ENCODE results near the gene ARHGAP1. TPM values are rescaled to one million over a fixed set of nuclear protein-coding genes. Genes with fewer than 3 reads are reported as not detected.
A peak's percentile ranks its signal among the peaks of the same experiment; 100 is the strongest.

ARHGAP1 gene
- total and polyA plus RNA-seq, 10 donors: 13.3 to 137 (median 76.9) TPM

GRCh38 chr11:46669711-46670139 is 30.7 kb downstream of the ARHGAP1 start:
- intact Hi-C loops (cut with DNase I; ENCODE audit: low total_unique reads): no loop called here
- DNase-seq: no peak
- Histone ChIP-seq H3K9me3 (no peaks in the 10 kb centered on the region), H3K27me3 (replicated peaks in 1 of 7) (no peaks in the 10 kb centered on the region), H3K36me3 (peaks cover 0 to 97% (median 87%) of the 10 kb centered on the region in 6 donors), H3K4me1 (peaks cover 21 to 77% (median 48%) of the 10 kb centered on the region in 6 donors), H3K27ac (peak overlapping the region in 6 of 8 donors; percentile 66 to 90 (median 76)), H3K4me3 (no peak overlapping the region)
- TF ChIP-seq, protein P1, sequence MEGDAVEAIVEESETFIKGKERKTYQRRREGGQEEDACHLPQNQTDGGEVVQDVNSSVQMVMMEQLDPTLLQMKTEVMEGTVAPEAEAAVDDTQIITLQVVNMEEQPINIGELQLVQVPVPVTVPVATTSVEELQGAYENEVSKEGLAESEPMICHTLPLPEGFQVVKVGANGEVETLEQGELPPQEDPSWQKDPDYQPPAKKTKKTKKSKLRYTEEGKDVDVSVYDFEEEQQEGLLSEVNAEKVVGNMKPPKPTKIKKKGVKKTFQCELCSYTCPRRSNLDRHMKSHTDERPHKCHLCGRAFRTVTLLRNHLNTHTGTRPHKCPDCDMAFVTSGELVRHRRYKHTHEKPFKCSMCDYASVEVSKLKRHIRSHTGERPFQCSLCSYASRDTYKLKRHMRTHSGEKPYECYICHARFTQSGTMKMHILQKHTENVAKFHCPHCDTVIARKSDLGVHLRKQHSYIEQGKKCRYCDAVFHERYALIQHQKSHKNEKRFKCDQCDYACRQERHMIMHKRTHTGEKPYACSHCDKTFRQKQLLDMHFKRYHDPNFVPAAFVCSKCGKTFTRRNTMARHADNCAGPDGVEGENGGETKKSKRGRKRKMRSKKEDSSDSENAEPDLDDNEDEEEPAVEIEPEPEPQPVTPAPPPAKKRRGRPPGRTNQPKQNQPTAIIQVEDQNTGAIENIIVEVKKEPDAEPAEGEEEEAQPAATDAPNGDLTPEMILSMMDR (IDR thresholded peaks at IDR 0.05 in 8 of 11, conservative IDR thresholded peaks at IDR 0.05 in 3 of 11): peak in 5 of 11 experiments; percentile 31 to 48 (median 42)
- TF ChIP-seq POLR2AphosphoS5 (IDR thresholded peaks at IDR 0.05) (no peak), POLR2A (IDR thresholded peaks at IDR 0.05) (no peak)
- WGBS, 5 donors: 32 to 68% (median 47%) methylated on average over 3 of the region's 3 CpGs

DNA sequence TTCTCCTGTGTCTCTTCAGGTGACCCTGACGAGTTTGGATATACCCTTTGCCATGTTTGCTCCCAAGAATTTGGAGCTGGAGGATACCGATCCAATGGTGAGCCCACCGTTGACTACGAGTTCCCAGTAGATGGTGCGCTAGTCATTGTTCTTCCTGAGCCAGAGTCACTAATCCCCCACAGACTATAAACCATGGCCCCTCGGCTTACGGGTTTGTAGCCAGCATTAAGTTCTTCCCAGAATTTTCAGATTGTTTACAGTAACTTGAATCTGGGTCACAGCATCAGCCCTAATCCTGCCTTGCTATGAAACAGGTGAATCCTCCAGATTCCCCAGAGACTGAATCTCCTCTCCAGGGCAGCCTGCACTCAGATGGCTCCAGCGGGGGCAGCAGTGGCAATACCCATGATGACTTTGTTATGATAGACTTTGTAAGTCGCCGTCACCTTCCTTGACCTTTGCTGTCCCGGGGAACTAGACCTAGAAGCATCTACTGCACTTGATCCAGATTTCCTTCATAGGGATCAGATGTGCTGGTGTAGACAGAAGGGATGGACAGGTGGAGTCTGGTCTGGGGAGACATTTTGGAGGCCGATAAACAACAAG is 31.8 kb downstream of the ARHGAP1 start:
- intact Hi-C loops (cut with DNase I; ENCODE audit: low total_unique reads): no loop called here
- H3K27ac ChIP-seq: peak overlapping the region in 4 of 8 donors; percentile 37 to 90 (median 62)
- peaks cover 0 to 100% (median 91%) of the 10 kb centered on the region in 6 donors for H3K36me3 ChIP-seq
- TF ChIP-seq, protein P1 (IDR thresholded peaks at IDR 0.05 in 8 of 11, conservative IDR thresholded peaks at IDR 0.05 in 3 of 11): no peak
- TF ChIP-seq POLR2AphosphoS5 (IDR thresholded peaks at IDR 0.05) (no peak), POLR2A (IDR thresholded peaks at IDR 0.05) (no peak)
- DNase-seq: no peak
- H3K4me1 ChIP-seq: peaks cover 15 to 73% (median 38%) of the 10 kb centered on the region in 6 donors
- 92 to 96% (median 94%) methylated on average over 12 of the region's 12 CpGs for WGBS, 5 donors
- no peaks in the 10 kb centered on the region for H3K9me3 ChIP-seq
- no peaks in the 10 kb centered on the region for H3K27me3 ChIP-seq (replicated peaks in 1 of 7)
- no peak overlapping the region for H3K4me3 ChIP-seq

DNA sequence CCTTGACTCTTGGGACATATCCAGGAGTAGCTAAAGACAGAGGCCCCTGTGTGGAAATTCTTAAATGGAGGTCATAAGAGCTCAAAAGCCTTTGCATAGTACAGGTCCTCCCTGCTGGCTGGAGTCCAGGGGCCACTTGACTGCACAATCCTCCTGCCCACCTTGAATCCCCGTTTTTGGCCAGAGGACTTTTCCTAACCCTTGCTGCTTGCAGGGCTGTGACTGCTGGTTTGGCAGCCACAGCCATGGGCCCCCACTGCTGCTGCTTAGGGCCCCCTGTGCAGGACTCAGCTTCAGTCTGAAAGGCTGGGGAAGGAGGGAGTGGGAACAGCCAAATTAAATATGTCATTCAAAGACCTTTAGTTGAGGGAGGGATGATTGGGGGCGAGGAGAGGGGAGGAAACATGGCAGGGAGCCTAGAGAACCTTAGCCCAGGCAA is 33.4 kb downstream of the ARHGAP1 start:
- Histone ChIP-seq H3K4me1 (peaks cover 12 to 58% (median 29%) of the 10 kb centered on the region in 6 donors), H3K36me3 (peaks cover 0 to 100% (median 89%) of the 10 kb centered on the region in 6 donors), H3K27ac (peak overlapping the region in 7 of 8 donors; percentile 15 to 67 (median 46)), H3K4me3 (no peak overlapping the region), H3K9me3 (no peaks in the 10 kb centered on the region), H3K27me3 (replicated peaks in 1 of 7) (no peaks in the 10 kb centered on the region)
- TF ChIP-seq, protein P1 (IDR thresholded peaks at IDR 0.05 in 8 of 11, conservative IDR thresholded peaks at IDR 0.05 in 3 of 11): no peak
- TF ChIP-seq POLR2AphosphoS5 (IDR thresholded peaks at IDR 0.05): peak; percentile 32 to 46 (median 44)
- no peak for DNase-seq
- intact Hi-C loops (cut with DNase I; ENCODE audit: low total_unique reads): no loop called here
- 63 to 78% (median 77%) methylated on average over 2 of the region's 2 CpGs for WGBS, 5 donors

- peaks cover 9 to 53% (median 23%) of the 10 kb centered on the region in 6 donors for H3K4me1 ChIP-seq
- no peaks in the 10 kb centered on the region for H3K27me3 ChIP-seq (replicated peaks in 1 of 7)
- H3K36me3 ChIP-seq: peaks cover 0 to 100% (median 89%) of the 10 kb centered on the region in 6 donors
- H3K9me3 ChIP-seq: no peaks in the 10 kb centered on the region
- WGBS, 5 donors: 57 to 77% (median 70%) methylated on average over 5 of the region's 5 CpGs
- intact Hi-C loops (cut with DNase I; ENCODE audit: low total_unique reads): no loop called here
- no peak for DNase-seq
- peak overlapping the region in 7 of 8 donors; percentile 15 to 67 (median 44) for H3K27ac ChIP-seq
- TF ChIP-seq POLR2A (IDR thresholded peaks at IDR 0.05): no peak
- H3K4me3 ChIP-seq: no peak overlapping the region
Observed at GRCh38 chr11:46666516-46666915, 33.9 kb downstream of the ARHGAP1 start.

Measured in spleen (tissue), 11 donors.